ENCODE data around the gene CLCN7.

The CLCN7 gene

GRCh38 chr16:1495211-1495888 is 20.5 kb upstream of the CLCN7 start:
- Histone ChIP-seq H3K4ac (ENCODE audit: low read depth, low read length) (no peak overlapping the region), H3K4me3 (ENCODE audit: low read length) (no peak overlapping the region), H3K9ac (ENCODE audit: low read length) (no peak overlapping the region), H2BK5ac (ENCODE audit: low read length) (no peak overlapping the region), H2AK5ac (ENCODE audit: low read length) (no peak overlapping the region), H3K23ac (ENCODE audit: low read length) (no peak overlapping the region), H3K56ac (ENCODE audit: low read length) (no peak overlapping the region), H4K5ac (ENCODE audit: low read length) (no peak overlapping the region), H3K79me1 (ENCODE audit: low read length) (peaks cover 5% of the 10 kb centered on the region), H3K79me2 (ENCODE audit: control insufficient read depth, insufficient read depth, low read length) (peaks cover 9% of the 10 kb centered on the region), H3K4me1 (ENCODE audit: control insufficient read depth, low read depth, low read length) (no peaks in the 10 kb centered on the region), H3K4me2 (ENCODE audit: low read length) (no peak overlapping the region), H2BK120ac (ENCODE audit: low read depth, low read length) (no peak overlapping the region), H3K27ac (ENCODE audit: low read depth, low read length) (no peak overlapping the region), H3K27me3 (ENCODE audit: insufficient read depth, low read length, poor library complexity) (no peaks in the 10 kb centered on the region), H4K8ac (ENCODE audit: low read depth, low read length) (no peak overlapping the region), H3K18ac (ENCODE audit: low read length) (no peak overlapping the region), H3K36me3 (ENCODE audit: control insufficient read depth, insufficient read depth, low read length) (no peaks in the 10 kb centered on the region), H2BK15ac (replicated peaks; ENCODE audit: low read depth) (no peak overlapping the region)
- WGBS (ENCODE audit: extremely low coverage, insufficient coverage, low lambda C conversion rate) = no CpG with 5 or more reads among the region's 39 CpGs
- DNase-seq = no peak

- Histone ChIP-seq H3K79me2 (ENCODE audit: control insufficient read depth, insufficient read depth, low read length) (peaks cover 9% of the 10 kb centered on the region), H3K79me1 (ENCODE audit: low read length) (peaks cover 5% of the 10 kb centered on the region), H2AK5ac (ENCODE audit: low read length) (no peak overlapping the region), H3K4me2 (ENCODE audit: low read length) (no peak overlapping the region), H3K18ac (ENCODE audit: low read length) (no peak overlapping the region), H3K36me3 (ENCODE audit: control insufficient read depth, insufficient read depth, low read length) (no peaks in the 10 kb centered on the region), H4K8ac (ENCODE audit: low read depth, low read length) (no peak overlapping the region), H3K4me3 (ENCODE audit: low read length) (no peak overlapping the region), H3K9ac (ENCODE audit: low read length) (no peak overlapping the region), H3K27me3 (ENCODE audit: insufficient read depth, low read length, poor library complexity) (no peaks in the 10 kb centered on the region), H3K27ac (ENCODE audit: low read depth, low read length) (no peak overlapping the region), H3K4me1 (ENCODE audit: control insufficient read depth, low read depth, low read length) (no peaks in the 10 kb centered on the region), H4K5ac (ENCODE audit: low read length) (no peak overlapping the region), H2BK15ac (replicated peaks; ENCODE audit: low read depth) (no peak overlapping the region), H3K4ac (ENCODE audit: low read depth, low read length) (no peak overlapping the region), H2BK5ac (ENCODE audit: low read length) (no peak overlapping the region), H2BK120ac (ENCODE audit: low read depth, low read length) (no peak overlapping the region), H3K56ac (ENCODE audit: low read length) (no peak overlapping the region), H3K23ac (ENCODE audit: low read length) (no peak overlapping the region)
- no CpG with 5 or more reads among the region's 13 CpGs for WGBS (ENCODE audit: extremely low coverage, insufficient coverage, low lambda C conversion rate)
- DNase-seq = no peak
Measured at GRCh38 chr16:1494711-1495110, 19.9 kb upstream of the CLCN7 start.

GRCh38 chr16:1494129-1494640 is 19.4 kb upstream of the CLCN7 start:
- H3K79me2 ChIP-seq (ENCODE audit: control insufficient read depth, insufficient read depth, low read length) = peaks cover 9% of the 10 kb centered on the region
- H3K36me3 ChIP-seq (ENCODE audit: control insufficient read depth, insufficient read depth, low read length) = no peaks in the 10 kb centered on the region
- H3K79me1 ChIP-seq (ENCODE audit: low read length) = peaks cover 5% of the 10 kb centered on the region
- no peak overlapping the region for H2AK5ac ChIP-seq (ENCODE audit: low read length)
- H2BK5ac ChIP-seq (ENCODE audit: low read length) = no peak overlapping the region
- peak; percentile 63 for DNase-seq
- peak overlapping the region; percentile 88 for H3K9ac ChIP-seq (ENCODE audit: low read length)
- no peak overlapping the region for H3K27ac ChIP-seq (ENCODE audit: low read depth, low read length)
- no CpG with 5 or more reads among the region's 25 CpGs for WGBS (ENCODE audit: extremely low coverage, insufficient coverage, low lambda C conversion rate)
- no peak overlapping the region for H3K4me3 ChIP-seq (ENCODE audit: low read length)
- no peaks in the 10 kb centered on the region for H3K27me3 ChIP-seq (ENCODE audit: insufficient read depth, low read length, poor library complexity)
- H3K23ac ChIP-seq (ENCODE audit: low read length) = no peak overlapping the region
- H4K8ac ChIP-seq (ENCODE audit: low read depth, low read length) = no peak overlapping the region
- no peak overlapping the region for H3K18ac ChIP-seq (ENCODE audit: low read length)
- no peak overlapping the region for H2BK120ac ChIP-seq (ENCODE audit: low read depth, low read length)
- no peak overlapping the region for H4K5ac ChIP-seq (ENCODE audit: low read length)
- H3K4ac ChIP-seq (ENCODE audit: low read depth, low read length) = no peak overlapping the region
- peak overlapping the region; percentile 90 for H3K56ac ChIP-seq (ENCODE audit: low read length)
- peak overlapping the region; percentile 69 for H3K4me2 ChIP-seq (ENCODE audit: low read length)
- no peak overlapping the region for H2BK15ac ChIP-seq (replicated peaks; ENCODE audit: low read depth)
- H3K4me1 ChIP-seq (ENCODE audit: control insufficient read depth, low read depth, low read length) = no peaks in the 10 kb centered on the region

GRCh38 chr16:1493746-1494094 is 18.9 kb upstream of the CLCN7 start:
- Histone ChIP-seq H3K79me1 (ENCODE audit: low read length) (peaks cover 5% of the 10 kb centered on the region), H3K23ac (ENCODE audit: low read length) (no peak overlapping the region), H3K4ac (ENCODE audit: low read depth, low read length) (peak overlapping the region; percentile 44), H3K27me3 (ENCODE audit: insufficient read depth, low read length, poor library complexity) (no peaks in the 10 kb centered on the region), H3K4me1 (ENCODE audit: control insufficient read depth, low read depth, low read length) (no peaks in the 10 kb centered on the region), H4K5ac (ENCODE audit: low read length) (no peak overlapping the region), H2BK120ac (ENCODE audit: low read depth, low read length) (no peak overlapping the region), H4K8ac (ENCODE audit: low read depth, low read length) (no peak overlapping the region), H3K27ac (ENCODE audit: low read depth, low read length) (no peak overlapping the region), H3K18ac (ENCODE audit: low read length) (peak overlapping the region; percentile 69), H2AK5ac (ENCODE audit: low read length) (no peak overlapping the region), H3K4me2 (ENCODE audit: low read length) (peak overlapping the region; percentile 69), H2BK15ac (replicated peaks; ENCODE audit: low read depth) (no peak overlapping the region), H3K56ac (ENCODE audit: low read length) (peak overlapping the region; percentile 90), H3K4me3 (ENCODE audit: low read length) (peak overlapping the region; percentile 75), H2BK5ac (ENCODE audit: low read length) (no peak overlapping the region), H3K79me2 (ENCODE audit: control insufficient read depth, insufficient read depth, low read length) (peaks cover 9% of the 10 kb centered on the region), H3K9ac (ENCODE audit: low read length) (peak overlapping the region; percentile 88), H3K36me3 (ENCODE audit: control insufficient read depth, insufficient read depth, low read length) (no peaks in the 10 kb centered on the region)
- peak; percentile 21 for DNase-seq
- no CpG with 5 or more reads among the region's 30 CpGs for WGBS (ENCODE audit: extremely low coverage, insufficient coverage, low lambda C conversion rate)

GRCh38 chr16:1492923-1493745 is 18.3 kb upstream of the CLCN7 start, which contains the start of gene TELO2:
TSS of gene TELO2 (plus strand) at chr16:1493360. CDS start at chr16:1494282, 922 bp downstream.
- Histone ChIP-seq H3K36me3 (ENCODE audit: control insufficient read depth, insufficient read depth, low read length) (no peaks in the 10 kb centered on the region), H3K18ac (ENCODE audit: low read length) (peak within 1 kb of the TSS; percentile 69), H2BK15ac (replicated peaks; ENCODE audit: low read depth) (no peak within 1 kb of the TSS), H3K23ac (ENCODE audit: low read length) (no peak within 1 kb of the TSS), H2BK120ac (ENCODE audit: low read depth, low read length) (no peak within 1 kb of the TSS), H3K4me2 (ENCODE audit: low read length) (peak within 1 kb of the TSS; percentile 96), H2AK5ac (ENCODE audit: low read length) (no peak within 1 kb of the TSS), H3K4ac (ENCODE audit: low read depth, low read length) (peak within 1 kb of the TSS; percentile 44), H3K4me3 (ENCODE audit: low read length) (peak within 1 kb of the TSS; percentile 75), H3K27ac (ENCODE audit: low read depth, low read length) (no peak within 1 kb of the TSS), H3K79me1 (ENCODE audit: low read length) (peaks cover 5% of the 10 kb centered on the region), H3K4me1 (ENCODE audit: control insufficient read depth, low read depth, low read length) (no peaks in the 10 kb centered on the region), H3K9ac (ENCODE audit: low read length) (peak within 1 kb of the TSS; percentile 88), H4K8ac (ENCODE audit: low read depth, low read length) (peak within 1 kb of the TSS; percentile 66), H3K79me2 (ENCODE audit: control insufficient read depth, insufficient read depth, low read length) (peaks cover 9% of the 10 kb centered on the region), H3K27me3 (ENCODE audit: insufficient read depth, low read length, poor library complexity) (no peaks in the 10 kb centered on the region), H2BK5ac (ENCODE audit: low read length) (no peak within 1 kb of the TSS), H3K56ac (ENCODE audit: low read length) (peak within 1 kb of the TSS; percentile 92), H4K5ac (ENCODE audit: low read length) (no peak within 1 kb of the TSS)
- no CpG with 5 or more reads among the region's 89 CpGs for WGBS (ENCODE audit: extremely low coverage, insufficient coverage, low lambda C conversion rate)
- peak; percentile 87 for DNase-seq
